ENCODE data around the gene ALG9. TPM values are rescaled to one million over a fixed set of nuclear protein-coding genes. Genes with fewer than 3 reads are reported as not detected.

ALG9 gene
- total RNA-seq, 4 donors from 2014 or later = 35.3 to 44.9 (median 36.6) TPM

- TF ChIP-seq POLR2A (IDR thresholded peaks at IDR 0.05) = no peak
- no peak for TF ChIP-seq CTCF (IDR thresholded peaks at IDR 0.05)
- Histone ChIP-seq H3K36me3 (peaks cover 5 to 10% of the 10 kb centered on the region in 2 donors), H3K27ac (peak overlapping the region; percentile 89 to 98 (median 93)), H3K9me3 (no peaks in the 10 kb centered on the region), H3K4me1 (peaks cover 7 to 11% of the 10 kb centered on the region in 2 donors), H3K27me3 (no peaks in the 10 kb centered on the region), H3K4me3 (replicated peaks in 1 of 3) (peak overlapping the region; percentile 64 to 93 (median 89))
- WGBS, 2 donors = 3 to 4% methylated on average over 13 to 21 of the region's 28 CpGs
- intact Hi-C loops (cut with DNase I) = no loop called here
- DNase-seq = peak in 1 of 2 donors; percentile 27
Observed at GRCh38 chr11:111765320-111765983, 105.9 kb downstream of the ALG9 start.

- TF ChIP-seq CTCF (IDR thresholded peaks at IDR 0.05) (no peak), POLR2A (IDR thresholded peaks at IDR 0.05) (no peak)
- Histone ChIP-seq H3K9me3 (no peaks in the 10 kb centered on the region), H3K36me3 (peaks cover 12 to 18% of the 10 kb centered on the region in 2 donors), H3K4me1 (peaks cover 7 to 11% of the 10 kb centered on the region in 2 donors), H3K27ac (no peak overlapping the region), H3K27me3 (no peaks in the 10 kb centered on the region), H3K4me3 (replicated peaks in 1 of 3) (no peak overlapping the region)
- intact Hi-C loops (cut with DNase I) = no loop called here
- WGBS, 2 donors = 78 to 83% methylated on average over 1 of the region's 1 CpG
- DNase-seq = no peak
Observed at GRCh38 chr11:111764621-111765020, 106.8 kb downstream of the ALG9 start.

GRCh38 chr11:111762981-111763643 lies 108.3 kb downstream of the ALG9 start:
- DNase-seq = no peak
- Histone ChIP-seq H3K27ac (no peak overlapping the region), H3K27me3 (no peaks in the 10 kb centered on the region), H3K4me1 (peaks cover 7 to 11% of the 10 kb centered on the region in 2 donors), H3K4me3 (replicated peaks in 1 of 3) (no peak overlapping the region), H3K36me3 (peaks cover 26 to 27% of the 10 kb centered on the region in 2 donors), H3K9me3 (no peaks in the 10 kb centered on the region)
- intact Hi-C loops (cut with DNase I) = no loop called here
- TF ChIP-seq POLR2A (IDR thresholded peaks at IDR 0.05) (no peak), CTCF (IDR thresholded peaks at IDR 0.05) (no peak)
- 86 to 87% methylated on average over 3 of the region's 3 CpGs for WGBS, 2 donors

- Histone ChIP-seq H3K9me3 (no peaks in the 10 kb centered on the region), H3K4me3 (replicated peaks in 1 of 3) (no peak overlapping the region), H3K36me3 (peaks cover 30 to 31% of the 10 kb centered on the region in 2 donors), H3K4me1 (peaks cover 7 to 11% of the 10 kb centered on the region in 2 donors), H3K27ac (no peak overlapping the region), H3K27me3 (no peaks in the 10 kb centered on the region)
- 97 to 99% methylated on average over 5 of the region's 5 CpGs for WGBS, 2 donors
- intact Hi-C loops (cut with DNase I) = no loop called here
- no peak for TF ChIP-seq POLR2A (IDR thresholded peaks at IDR 0.05)
- no peak for TF ChIP-seq CTCF (IDR thresholded peaks at IDR 0.05)
- DNase-seq = no peak
Observed at GRCh38 chr11:111762526-111762925, 108.9 kb downstream of the ALG9 start.

- Histone ChIP-seq H3K27ac (no peak overlapping the region), H3K4me1 (peaks cover 4 to 7% of the 10 kb centered on the region in 2 donors), H3K9me3 (no peaks in the 10 kb centered on the region), H3K27me3 (no peaks in the 10 kb centered on the region), H3K36me3 (peaks cover 31 to 33% of the 10 kb centered on the region in 2 donors), H3K4me3 (replicated peaks in 1 of 3) (no peak overlapping the region)
- no peak for DNase-seq
- intact Hi-C loops (cut with DNase I) = no loop called here
- WGBS, 2 donors = 92 to 95% methylated on average over 4 of the region's 4 CpGs
- TF ChIP-seq POLR2A (IDR thresholded peaks at IDR 0.05) = no peak
- no peak for TF ChIP-seq CTCF (IDR thresholded peaks at IDR 0.05)
Observed at GRCh38 chr11:111761036-111761435, 110.3 kb downstream of the ALG9 start.

All from thyroid gland (tissue), 4 donors.